Endothelial cell of umbilical vein (primary cell): ENCODE data around the gene SPDYE16.
"Not testable (repeated sequence)": the region's sequence is repeated elsewhere in the genome, so short reads cannot be mapped to it uniquely, and the experiment has no call there.

Source experiments
- FOS ChIP-seq: IDR thresholded peaks from 2 replicates; pipeline ENCODE4 v1.6.1; 2011; ENCODE audit warnings: mild to moderate bottlenecking, low read length, moderate library complexity, borderline replicate concordance; ENCODE audit not compliant: insufficient read depth
- GATA2 ChIP-seq: IDR thresholded peaks from 2 replicates; pipeline ENCODE4 v1.7.0; 2011; ENCODE audit warnings: low read depth, mild to moderate bottlenecking, moderate library complexity, mixed read lengths, low read length; ENCODE audit not compliant: insufficient read length, insufficient read depth
- MYC ChIP-seq: IDR thresholded peaks from one replicate; pipeline ENCODE4 v1.6.1; 2011; ENCODE audit warnings: mild to moderate bottlenecking, low read depth, low read length
- POLR2A ChIP-seq: IDR thresholded peaks from 2 replicates; pipeline ENCODE4 v1.6.1; 2012; ENCODE audit warnings: low read depth, mild to moderate bottlenecking, control low read depth, low read length
- POLR2AphosphoS5 ChIP-seq: IDR thresholded peaks from 2 replicates; pipeline ENCODE4 v1.6.1; 2012; ENCODE audit warnings: low read depth, mild to moderate bottlenecking, control low read depth, low read length, moderate library complexity; ENCODE audit not compliant: insufficient read depth
- TF ChIP-seq, protein P1 (sequence below), 2 donors: IDR thresholded peaks; 1 replicate in 1 of 2; 2 replicates in 1 of 2; pipeline ENCODE4 v1.5.1; 2011; ENCODE audit warnings: low read length in 2 of 2, mild to moderate bottlenecking in 2 of 2, moderate library complexity in 2 of 2, control low read depth in 1 of 2, inconsistent platforms in 1 of 2, low read depth in 1 of 2; ENCODE audit not compliant: insufficient read depth in 1 of 2; ENCODE audit errors: extremely low read depth in 1 of 2

DNA sequence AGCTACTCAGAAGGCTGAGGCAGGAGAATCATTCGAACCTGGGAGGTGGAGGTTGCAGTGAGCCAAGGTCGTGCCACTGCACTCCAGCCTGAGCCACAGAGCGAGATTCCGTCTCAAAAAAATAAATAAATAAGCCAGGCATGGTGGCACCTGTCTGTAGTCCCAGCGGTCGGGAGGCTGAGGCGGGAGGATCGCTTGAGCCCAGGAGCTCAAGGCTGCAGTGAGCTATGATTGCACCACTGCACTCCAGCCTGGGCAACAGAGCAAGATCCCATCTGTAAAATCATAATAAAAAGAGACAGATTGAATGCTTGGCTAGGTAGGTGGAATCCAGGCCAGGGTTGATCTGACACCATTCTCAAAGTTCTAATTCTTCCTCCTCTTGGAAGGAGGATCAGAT is 36.5 kb downstream of the SPDYE16 start:
- TF ChIP-seq, protein P1, sequence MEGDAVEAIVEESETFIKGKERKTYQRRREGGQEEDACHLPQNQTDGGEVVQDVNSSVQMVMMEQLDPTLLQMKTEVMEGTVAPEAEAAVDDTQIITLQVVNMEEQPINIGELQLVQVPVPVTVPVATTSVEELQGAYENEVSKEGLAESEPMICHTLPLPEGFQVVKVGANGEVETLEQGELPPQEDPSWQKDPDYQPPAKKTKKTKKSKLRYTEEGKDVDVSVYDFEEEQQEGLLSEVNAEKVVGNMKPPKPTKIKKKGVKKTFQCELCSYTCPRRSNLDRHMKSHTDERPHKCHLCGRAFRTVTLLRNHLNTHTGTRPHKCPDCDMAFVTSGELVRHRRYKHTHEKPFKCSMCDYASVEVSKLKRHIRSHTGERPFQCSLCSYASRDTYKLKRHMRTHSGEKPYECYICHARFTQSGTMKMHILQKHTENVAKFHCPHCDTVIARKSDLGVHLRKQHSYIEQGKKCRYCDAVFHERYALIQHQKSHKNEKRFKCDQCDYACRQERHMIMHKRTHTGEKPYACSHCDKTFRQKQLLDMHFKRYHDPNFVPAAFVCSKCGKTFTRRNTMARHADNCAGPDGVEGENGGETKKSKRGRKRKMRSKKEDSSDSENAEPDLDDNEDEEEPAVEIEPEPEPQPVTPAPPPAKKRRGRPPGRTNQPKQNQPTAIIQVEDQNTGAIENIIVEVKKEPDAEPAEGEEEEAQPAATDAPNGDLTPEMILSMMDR (IDR thresholded peaks at IDR 0.05; ENCODE audit: extremely low read depth in 1 of 2, insufficient read depth in 1 of 2, low read depth in 1 of 2, low read length in 2 of 2): not testable (repeated sequence)
- not testable (repeated sequence) for TF ChIP-seq MYC, FOS, POLR2A, POLR2AphosphoS5, GATA2
